ENCODE data around the gene ARL3.
"Not testable (repeated sequence)": the region's sequence is repeated elsewhere in the genome, so short reads cannot be mapped to it uniquely, and the experiment has no call there.

The ARL3 gene

GRCh38 chr10:102675666-102676533 is 38.3 kb downstream of the ARL3 start:
- H3K27ac ChIP-seq, result peak overlapping the region; percentile 42
- peak; percentile 34 for DNase-seq (ENCODE audit: low read depth, low spot score)

- no peak for DNase-seq (ENCODE audit: low read depth, low spot score)
- H3K27ac ChIP-seq, result peak overlapping the region; percentile 42
Observed at GRCh38 chr10:102675011-102675665, 39.1 kb downstream of the ARL3 start.

GRCh38 chr10:102674566-102674965 is 39.6 kb downstream of the ARL3 start:
- H3K27ac ChIP-seq, result peak overlapping the region; percentile 43
- no peak for DNase-seq (ENCODE audit: low read depth, low spot score)

GRCh38 chr10:102673819-102674511 is 40.2 kb downstream of the ARL3 start:
- H3K27ac ChIP-seq, result peak overlapping the region; percentile 43
- peak; percentile 27 for DNase-seq (ENCODE audit: low read depth, low spot score)

GRCh38 chr10:102673236-102673818 is 40.9 kb downstream of the ARL3 start:
- peak overlapping the region; percentile 43 for H3K27ac ChIP-seq
- DNase-seq (ENCODE audit: low read depth, low spot score), result no peak

GRCh38 chr10:102670871-102671434 is 43.2 kb downstream of the ARL3 start:
- no peak for DNase-seq (ENCODE audit: low read depth, low spot score)
- no peak overlapping the region for H3K27ac ChIP-seq

GRCh38 chr10:102670065-102670670 is 44.0 kb downstream of the ARL3 start:
- H3K27ac ChIP-seq, result no peak overlapping the region
- no peak for DNase-seq (ENCODE audit: low read depth, low spot score)

- no peak overlapping the region for H3K27ac ChIP-seq
- DNase-seq (ENCODE audit: low read depth, low spot score), result no peak
Observed at GRCh38 chr10:102669206-102670064, 44.8 kb downstream of the ARL3 start.

- no peak for DNase-seq (ENCODE audit: low read depth, low spot score)
- H3K27ac ChIP-seq, result no peak overlapping the region
Observed at GRCh38 chr10:102668326-102669107, 45.7 kb downstream of the ARL3 start.

- DNase-seq (ENCODE audit: low read depth, low spot score); H3K27ac ChIP-seq: not testable (repeated sequence)
Observed at GRCh38 chr10:102667411-102667810, 46.8 kb downstream of the ARL3 start.

- H3K27ac ChIP-seq, result no peak overlapping the region
- no peak for DNase-seq (ENCODE audit: low read depth, low spot score)
Observed at GRCh38 chr10:102665904-102666509, 48.2 kb downstream of the ARL3 start.

- DNase-seq (ENCODE audit: low read depth, low spot score), result no peak
- no peak overlapping the region for H3K27ac ChIP-seq
Observed at GRCh38 chr10:102661658-102662028, 52.6 kb downstream of the ARL3 start.

GRCh38 chr10:102660888-102661657 is 53.1 kb downstream of the ARL3 start:
- no peak for DNase-seq (ENCODE audit: low read depth, low spot score)
- no peak overlapping the region for H3K27ac ChIP-seq

- H3K27ac ChIP-seq, result peak overlapping the region; percentile 80
- DNase-seq (ENCODE audit: low read depth, low spot score), result no peak
Observed at GRCh38 chr10:102658802-102659201, 55.4 kb downstream of the ARL3 start.

- no peak for DNase-seq (ENCODE audit: low read depth, low spot score)
- H3K27ac ChIP-seq, result peak overlapping the region; percentile 80
Observed at GRCh38 chr10:102657984-102658724, 56.0 kb downstream of the ARL3 start.

GRCh38 chr10:102657451-102657850 is 56.7 kb downstream of the ARL3 start:
- peak overlapping the region; percentile 80 for H3K27ac ChIP-seq
- no peak for DNase-seq (ENCODE audit: low read depth, low spot score)

Measured in epithelial cell of prostate (primary cell).